Measurements from ENCODE around the gene CCDC33.

Gene CCDC33

GRCh38 chr15:74259821-74260607 lies 23.9 kb downstream of the CCDC33 start:
- DNase-seq: no peak

GRCh38 chr15:74261041-74261440 lies 24.9 kb downstream of the CCDC33 start:
- DNase-seq: no peak

- DNase-seq: no peak
These were observed 25.6 kb downstream of the CCDC33 start for GRCh38 chr15:74261685-74262084.

GRCh38 chr15:74262151-74262550 lies 26.0 kb downstream of the CCDC33 start:
- DNase-seq: no peak

GRCh38 chr15:74262625-74263024 lies 26.5 kb downstream of the CCDC33 start:
- DNase-seq: peak in 2 of 3 experiments; percentile 60 to 93

GRCh38 chr15:74263466-74263865 lies 27.3 kb downstream of the CCDC33 start:
- DNase-seq: peak in 2 of 3 experiments; percentile 52 to 68

- peak; percentile 22 to 92 (median 78) for DNase-seq
These were observed 28.0 kb downstream of the CCDC33 start for GRCh38 chr15:74264081-74264501.

- no peak for DNase-seq
These were observed 29.0 kb downstream of the CCDC33 start for GRCh38 chr15:74265046-74265639.

GRCh38 chr15:74268020-74268419 lies 31.9 kb downstream of the CCDC33 start:
- no peak for DNase-seq

- peak; percentile 19 to 93 (median 83) for DNase-seq
These were observed 33.4 kb downstream of the CCDC33 start for GRCh38 chr15:74269362-74270035.

- no peak for DNase-seq
These were observed 34.0 kb downstream of the CCDC33 start for GRCh38 chr15:74270155-74270554.

GRCh38 chr15:74270854-74271520 lies 34.9 kb downstream of the CCDC33 start:
- DNase-seq: no peak

- DNase-seq: no peak
These were observed 36.7 kb downstream of the CCDC33 start for GRCh38 chr15:74272812-74273211.

- DNase-seq: no peak
These were observed 38.4 kb downstream of the CCDC33 start for GRCh38 chr15:74274470-74275038.

GRCh38 chr15:74275957-74276356 lies 39.8 kb downstream of the CCDC33 start:
- peak in 2 of 3 experiments; percentile 15 to 27 for DNase-seq

GRCh38 chr15:74276560-74276959 lies 40.4 kb downstream of the CCDC33 start:
- no peak for DNase-seq

GRCh38 chr15:74277242-74277810 lies 41.2 kb downstream of the CCDC33 start:
- no peak for DNase-seq

- no peak for DNase-seq
These were observed 42.1 kb downstream of the CCDC33 start for GRCh38 chr15:74278207-74278606.

- no peak for DNase-seq
These were observed 45.3 kb downstream of the CCDC33 start for GRCh38 chr15:74281147-74282133.

- peak; percentile 39 to 79 (median 60) for DNase-seq
These were observed 47.2 kb downstream of the CCDC33 start for GRCh38 chr15:74283368-74283767.

GRCh38 chr15:74289671-74290070 lies 53.5 kb downstream of the CCDC33 start:
- no peak for DNase-seq
